DMS53 (cell line): Measurements from ENCODE around the gene BCR.

Source experiments
- DNase-seq: peaks from one replicate; lab custom pipeline; 2025; lab: John Stamatoyannopoulos, UW

BCR gene

GRCh38 chr22:23276656-23277582 is 96.6 kb downstream of the BCR start:
- DNase-seq, result no peak

DNA sequence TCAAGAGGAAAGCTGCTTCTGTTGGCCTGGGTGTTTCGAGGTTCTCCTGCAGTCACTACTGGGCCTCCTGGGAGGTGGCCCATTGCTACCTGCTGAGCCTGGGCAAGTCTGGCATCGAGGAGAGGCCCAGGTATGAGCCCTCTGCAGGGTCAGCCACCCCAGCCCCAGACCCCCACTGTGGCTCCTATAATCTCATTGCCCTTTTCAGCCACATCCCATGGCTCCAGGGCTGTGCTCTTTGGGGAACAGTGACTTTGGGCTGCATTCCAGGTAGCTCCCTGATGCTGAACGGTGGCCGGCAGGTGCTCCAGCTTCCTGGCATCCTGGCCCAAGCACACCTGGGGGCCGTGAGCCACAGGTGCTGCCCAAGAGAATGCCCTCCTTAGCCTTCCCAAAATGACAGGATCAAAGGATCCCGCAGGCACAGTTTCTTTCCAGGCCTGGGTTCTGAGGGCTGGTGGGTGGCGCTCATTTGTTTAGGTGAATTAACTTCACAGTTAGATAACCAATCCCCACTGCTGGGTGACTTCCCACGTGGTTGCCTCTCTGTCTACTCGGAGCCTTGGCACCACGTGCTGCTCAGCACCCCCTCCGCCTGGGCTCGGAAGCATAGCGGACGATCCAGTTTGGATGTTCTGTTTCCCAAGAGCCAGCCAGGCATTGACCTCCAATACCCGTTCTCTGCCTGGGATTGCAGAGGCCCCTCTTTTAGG is 97.4 kb downstream of the BCR start:
- no peak for DNase-seq

GRCh38 chr22:23278883-23279675 is 98.8 kb downstream of the BCR start:
- DNase-seq, result peak; percentile 39

DNA sequence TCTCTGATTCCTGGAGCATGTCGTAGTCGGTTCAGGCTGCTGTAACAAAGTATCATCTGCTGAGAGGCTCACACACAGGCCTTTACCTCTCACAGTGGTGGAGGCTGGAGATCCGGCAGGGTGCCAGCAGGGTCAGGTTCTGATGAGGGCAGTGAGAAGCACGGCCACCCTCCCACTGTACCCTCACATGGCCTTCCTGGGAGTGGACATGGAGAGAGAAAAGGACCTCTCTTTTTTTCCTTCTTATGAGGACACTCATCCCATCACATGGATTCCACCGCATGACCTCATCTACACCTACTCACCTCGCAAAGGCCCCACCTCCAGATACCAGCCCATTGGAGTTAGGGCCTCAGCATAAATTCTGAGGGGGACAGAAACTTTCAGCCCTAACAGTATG is 99.5 kb downstream of the BCR start:
- DNase-seq, result peak; percentile 36

DNA sequence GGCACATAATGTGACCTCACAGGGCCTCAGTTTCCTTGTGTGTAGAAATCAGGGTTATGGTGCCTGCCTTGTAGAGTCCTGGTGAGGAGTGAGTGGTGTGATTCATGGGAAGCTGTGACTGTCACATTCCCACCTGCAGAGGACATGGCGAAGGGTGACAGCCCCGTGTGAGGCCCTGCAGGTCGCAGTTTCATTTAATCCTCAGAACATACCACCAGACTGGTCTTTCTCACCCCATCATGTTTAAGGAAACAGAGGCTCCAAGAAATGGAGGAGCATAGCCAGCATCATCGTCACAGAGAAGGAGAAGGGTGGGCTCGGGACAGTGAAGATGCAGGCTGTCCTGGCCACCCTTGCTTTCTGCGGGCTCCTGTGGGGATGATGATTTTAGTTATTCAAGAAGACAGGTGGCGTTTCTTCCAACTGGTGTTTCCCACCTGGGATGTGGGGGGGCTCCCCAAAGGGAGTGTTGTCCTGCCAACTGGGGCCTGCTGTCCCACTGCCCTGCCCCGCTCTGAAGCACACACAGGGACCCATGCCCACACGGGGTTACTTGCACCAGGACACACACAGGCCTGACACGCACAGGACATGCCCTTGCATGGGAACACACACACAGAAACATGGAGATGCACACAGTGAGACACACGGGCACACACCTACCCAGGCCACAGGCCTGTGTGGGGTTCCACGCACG is 100.2 kb downstream of the BCR start:
- DNase-seq, result no peak

DNA sequence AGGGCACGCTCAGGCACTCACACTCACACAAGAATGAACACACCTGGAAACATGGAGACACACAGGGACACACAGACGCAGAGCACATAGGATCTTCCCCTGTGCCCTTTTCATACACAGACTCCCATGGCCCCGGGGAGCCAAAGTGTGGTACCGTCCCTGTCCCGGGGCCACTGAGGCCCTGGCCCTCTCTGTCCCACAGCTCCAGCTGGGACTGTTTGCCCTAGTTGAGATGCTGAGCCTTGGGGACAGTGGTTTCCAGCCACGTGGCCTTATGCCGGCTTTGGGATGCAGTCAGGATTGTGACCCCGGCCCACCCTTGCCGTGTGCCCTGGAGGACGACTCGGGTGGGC is 100.7 kb downstream of the BCR start:
- DNase-seq, result no peak

DNA sequence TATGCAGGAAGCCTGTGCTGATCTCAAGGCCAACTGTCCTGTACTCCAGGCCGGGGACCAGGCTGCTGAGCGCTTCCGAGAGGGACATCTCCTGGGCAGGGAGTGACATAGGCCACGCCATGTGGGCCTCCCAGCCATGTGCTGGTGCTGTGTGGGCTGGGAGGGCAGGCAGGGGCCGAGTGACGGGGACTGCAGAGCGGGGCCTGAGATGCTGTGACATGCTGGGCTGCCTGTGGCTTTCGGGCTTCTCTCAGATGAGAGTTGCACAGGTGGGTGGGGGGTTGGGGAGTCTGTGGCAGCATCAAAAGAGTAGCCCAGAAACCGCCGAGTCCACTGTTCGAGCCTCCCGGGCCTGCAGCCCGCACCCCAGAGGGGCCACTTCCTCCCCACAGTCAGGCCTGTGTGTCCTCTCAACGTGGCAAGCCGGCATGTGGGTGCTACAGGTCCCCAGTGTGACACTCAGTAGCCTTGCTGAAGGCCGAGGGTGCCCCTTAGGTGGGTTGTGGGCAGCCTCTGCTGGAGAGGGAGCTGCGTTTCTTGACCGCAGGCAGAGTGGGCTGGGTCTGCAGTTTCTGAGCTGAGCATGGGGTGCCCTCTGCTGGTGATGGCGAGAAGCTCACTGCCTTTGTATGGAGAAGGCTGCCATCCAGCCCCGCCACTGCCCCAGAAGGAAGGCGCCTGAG is 101.2 kb downstream of the BCR start:
- peak; percentile 75 for DNase-seq

DNA sequence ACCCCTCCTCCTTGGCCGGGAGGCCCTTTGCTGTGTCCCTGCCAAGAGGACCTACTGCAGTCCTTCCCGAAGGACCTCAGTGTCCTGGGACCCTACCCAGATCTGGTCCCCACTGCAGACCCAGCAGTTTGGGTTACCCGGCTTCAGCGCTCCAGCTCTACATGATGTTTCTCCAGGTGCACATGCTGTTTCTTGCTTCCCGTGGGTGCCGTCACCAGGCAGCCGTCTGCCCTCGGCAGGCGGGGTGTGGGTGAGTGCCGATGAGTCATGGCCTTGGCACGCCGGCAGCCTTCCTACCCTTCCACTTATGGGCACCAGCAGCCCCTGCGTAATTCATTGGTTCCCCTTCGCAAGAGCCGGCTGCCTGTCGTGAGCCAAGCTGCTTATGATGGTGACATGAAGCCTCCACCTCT is 101.8 kb downstream of the BCR start:
- DNase-seq, result peak; percentile 77

DNA sequence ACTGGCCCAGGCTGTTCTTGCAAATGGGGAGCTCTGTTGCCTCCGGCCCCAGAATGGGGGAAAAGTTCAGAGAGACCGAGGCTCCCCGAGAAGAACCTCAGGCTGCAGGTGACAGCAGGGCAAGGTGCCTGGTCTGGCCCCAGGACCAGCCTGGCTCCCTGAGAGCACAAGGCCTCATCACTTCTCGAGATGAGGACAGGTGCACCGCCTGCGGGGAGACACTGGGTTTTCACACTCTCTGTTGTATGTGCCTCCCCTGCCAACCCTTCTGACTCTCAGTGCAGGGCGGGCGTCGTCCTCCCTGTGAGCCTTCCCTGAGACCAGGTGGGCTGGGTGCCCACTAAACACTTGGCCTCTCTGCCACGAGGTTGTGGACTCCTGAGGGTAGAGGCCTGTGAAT is 102.2 kb downstream of the BCR start:
- DNase-seq, result no peak

DNA sequence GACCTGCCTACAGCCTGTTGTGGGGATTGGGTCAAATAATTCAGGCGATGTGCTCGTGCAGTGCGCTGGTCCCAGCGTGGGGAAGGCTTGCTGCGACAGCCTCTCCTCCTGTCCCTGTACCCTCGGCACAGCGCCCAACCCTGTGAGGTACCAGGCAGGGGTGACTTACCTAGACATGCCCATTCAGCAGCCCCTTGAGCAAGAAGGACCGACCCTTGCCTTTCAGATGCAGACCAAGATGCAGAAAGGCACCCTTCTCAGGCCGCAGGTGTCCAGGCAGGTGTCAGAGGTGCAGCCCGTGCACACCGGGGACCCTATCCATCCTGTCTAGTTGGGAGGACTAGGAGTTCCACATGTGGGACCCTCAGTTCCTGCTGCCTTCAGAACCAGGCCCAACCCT is 102.7 kb downstream of the BCR start:
- no peak for DNase-seq

DNA sequence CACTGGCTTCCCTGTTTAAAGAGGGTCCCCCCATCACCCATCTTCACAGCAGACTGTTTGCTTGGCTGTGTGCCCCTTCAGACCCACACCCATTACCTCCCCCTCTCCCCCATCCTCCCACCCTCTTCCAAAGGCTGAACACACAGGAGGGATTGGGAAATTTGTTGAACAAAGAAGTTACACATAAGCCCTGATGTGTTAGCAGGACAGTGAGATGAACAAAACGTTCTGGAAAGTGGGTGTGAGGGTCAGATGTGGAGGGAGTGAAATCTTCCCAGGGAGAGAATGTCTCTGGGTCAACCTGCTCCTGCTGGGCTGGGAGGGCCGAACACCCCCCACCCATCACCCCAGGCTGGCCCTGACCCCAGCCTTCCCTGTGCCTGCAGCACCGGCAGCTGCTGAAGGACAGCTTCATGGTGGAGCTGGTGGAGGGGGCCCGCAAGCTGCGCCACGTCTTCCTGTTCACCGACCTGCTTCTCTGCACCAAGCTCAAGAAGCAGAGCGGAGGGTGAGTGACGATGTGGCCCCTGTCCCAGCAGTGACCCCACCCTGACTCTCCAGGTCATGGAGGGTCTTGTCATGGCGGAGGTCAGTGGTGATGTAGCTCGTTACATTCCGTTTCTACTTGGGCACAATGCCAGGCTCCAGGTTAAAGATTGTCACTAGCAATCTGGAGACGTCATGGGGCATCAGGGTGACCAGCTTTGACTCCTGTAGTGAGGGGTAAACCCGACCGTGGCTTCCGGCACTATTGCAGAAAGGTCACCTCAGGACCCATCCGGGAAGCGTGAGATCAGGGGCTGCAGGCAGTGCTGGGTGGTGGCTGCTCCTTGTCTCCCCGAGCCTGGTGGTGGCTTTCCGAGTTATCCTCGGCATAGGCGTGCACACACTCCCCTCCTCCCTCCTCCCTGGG is 103.5 kb downstream of the BCR start:
- no peak for DNase-seq

DNA sequence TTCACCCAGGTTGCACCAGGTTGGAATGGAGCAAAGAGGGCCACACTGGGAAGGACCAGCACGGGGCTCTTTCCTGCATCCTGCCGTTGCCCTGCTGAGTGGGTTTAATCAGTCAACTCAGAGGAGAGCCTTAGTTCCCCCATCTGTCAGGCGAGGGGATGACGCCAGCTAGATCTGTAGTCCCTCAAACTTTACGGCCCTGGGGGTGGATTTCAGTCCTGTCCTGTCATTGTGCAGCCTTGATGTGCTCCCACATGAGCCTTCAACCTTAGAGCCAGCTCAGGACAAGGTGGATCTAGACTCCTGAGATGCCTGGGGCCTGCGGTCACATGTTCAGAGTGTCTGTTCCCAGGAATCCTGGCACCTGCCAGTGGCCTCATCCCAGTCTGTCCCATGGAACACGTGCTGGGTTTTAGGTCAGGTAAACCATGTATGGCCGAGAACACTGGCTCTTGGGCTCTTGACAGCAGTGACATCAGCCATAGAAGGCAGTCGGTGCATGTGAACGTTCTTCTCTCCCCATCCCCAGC is 104.3 kb downstream of the BCR start:
- DNase-seq, result no peak

DNA sequence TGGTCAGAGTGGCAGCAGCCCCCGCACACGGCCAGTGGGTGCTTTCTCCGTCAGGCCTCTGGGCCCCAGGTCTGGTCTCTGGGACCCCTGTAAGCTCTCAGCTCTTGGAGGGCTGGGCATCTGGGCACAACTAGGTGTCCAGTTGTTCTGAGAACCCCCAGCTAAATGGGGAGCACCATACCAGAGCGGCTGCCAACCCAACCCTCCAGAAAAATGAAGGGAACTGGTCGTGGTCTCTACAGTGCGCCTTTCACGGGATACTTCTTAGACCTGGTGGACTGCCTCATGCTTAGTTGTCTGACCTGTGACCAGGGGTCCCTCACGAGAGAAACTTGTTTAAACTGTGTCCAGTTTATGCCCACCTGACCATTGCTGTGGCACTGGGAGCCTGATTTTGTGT is 104.9 kb downstream of the BCR start:
- DNase-seq, result no peak

- DNase-seq, result no peak
These were observed 105.4 kb downstream of the BCR start for GRCh38 chr22:23285734-23286133.

- no peak for DNase-seq
These were observed 106.0 kb downstream of the BCR start for GRCh38 chr22:23286296-23286695.

- no peak for DNase-seq
These were observed 107.1 kb downstream of the BCR start for GRCh38 chr22:23287136-23288095.

GRCh38 chr22:23288301-23289129 is 108.2 kb downstream of the BCR start:
- DNase-seq, result no peak

GRCh38 chr22:23289130-23289503 is 108.8 kb downstream of the BCR start:
- DNase-seq, result no peak
